Ovary (tissue), 3 donors: ENCODE data around the gene LRRN3.
"Not testable (repeated sequence)": the region's sequence is repeated elsewhere in the genome, so short reads cannot be mapped to it uniquely, and the experiment has no call there.

Experiments
- POLR2A ChIP-seq: fragments of 450-650 bp; IDR thresholded peaks from one replicate; pipeline ENCODE4 v1.6.1; 2017; ENCODE audit warnings: antibody characterized with exemption, mild to moderate bottlenecking, moderate library complexity
- TF ChIP-seq, protein P1 (sequence below), 3 donors: fragments of 450-650 bp in 2 of 3; fragments of 200-600 bp in 1 of 3; IDR thresholded peaks; one replicate each; pipeline versions ENCODE4 v1.5.1 to v1.8.0; 2016 to 2022; ENCODE audit warnings: antibody characterized with exemption in 3 of 3, mild to moderate bottlenecking in 1 of 3
- donor health status: DM: no; HTN: no; CAD: no.

DNA sequence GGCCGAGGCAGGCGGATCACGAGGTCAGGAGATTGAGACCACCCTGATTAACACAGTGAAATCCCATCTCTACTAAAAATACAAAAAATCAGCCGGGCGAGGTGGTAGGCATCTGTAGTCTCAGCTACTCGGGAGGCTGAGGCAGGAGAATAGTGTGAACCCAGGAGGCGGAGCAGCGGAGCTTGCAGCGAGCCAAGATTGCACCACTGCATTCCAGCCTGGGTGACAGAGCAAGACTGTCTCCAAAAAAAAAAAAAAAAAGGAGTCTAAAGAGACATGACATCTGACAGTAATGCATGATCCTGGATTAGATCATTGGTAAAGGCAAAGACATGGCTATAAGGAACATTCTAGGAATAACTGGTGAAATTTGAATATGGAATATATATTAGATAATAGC, 18.3 kb upstream of the LRRN3 start:
- TF ChIP-seq POLR2A = not testable (repeated sequence)
- TF ChIP-seq, protein P1, sequence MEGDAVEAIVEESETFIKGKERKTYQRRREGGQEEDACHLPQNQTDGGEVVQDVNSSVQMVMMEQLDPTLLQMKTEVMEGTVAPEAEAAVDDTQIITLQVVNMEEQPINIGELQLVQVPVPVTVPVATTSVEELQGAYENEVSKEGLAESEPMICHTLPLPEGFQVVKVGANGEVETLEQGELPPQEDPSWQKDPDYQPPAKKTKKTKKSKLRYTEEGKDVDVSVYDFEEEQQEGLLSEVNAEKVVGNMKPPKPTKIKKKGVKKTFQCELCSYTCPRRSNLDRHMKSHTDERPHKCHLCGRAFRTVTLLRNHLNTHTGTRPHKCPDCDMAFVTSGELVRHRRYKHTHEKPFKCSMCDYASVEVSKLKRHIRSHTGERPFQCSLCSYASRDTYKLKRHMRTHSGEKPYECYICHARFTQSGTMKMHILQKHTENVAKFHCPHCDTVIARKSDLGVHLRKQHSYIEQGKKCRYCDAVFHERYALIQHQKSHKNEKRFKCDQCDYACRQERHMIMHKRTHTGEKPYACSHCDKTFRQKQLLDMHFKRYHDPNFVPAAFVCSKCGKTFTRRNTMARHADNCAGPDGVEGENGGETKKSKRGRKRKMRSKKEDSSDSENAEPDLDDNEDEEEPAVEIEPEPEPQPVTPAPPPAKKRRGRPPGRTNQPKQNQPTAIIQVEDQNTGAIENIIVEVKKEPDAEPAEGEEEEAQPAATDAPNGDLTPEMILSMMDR (IDR thresholded peaks at IDR 0.05) = not testable (repeated sequence)
